ENCODE measurements around the gene AUTS2. TPM values are rescaled to one million over a fixed set of nuclear protein-coding genes. Genes with fewer than 3 reads are reported as not detected.

Gene AUTS2
- total and polyA plus RNA-seq, 9 of the 15 experiments (the other 6 are each of a cell fraction or from before 2014, with no cell fraction given), result 0.58 TPM; not detected in 8

GRCh38 chr7:69967689-69968450, 369.6 kb downstream of the AUTS2 start (continued):
- no peak for TF ChIP-seq RBM14 (IDR thresholded peaks at IDR 0.05; ENCODE audit: borderline replicate concordance, insufficient read depth, low read depth, low read length)
- TF ChIP-seq TAF7 (tag; IDR thresholded peaks at IDR 0.05), result no peak
- TF ChIP-seq RBM34 (IDR thresholded peaks at IDR 0.05; ENCODE audit: borderline replicate concordance, insufficient read depth, low read length), result no peak
- no peak for TF ChIP-seq CREM (IDR thresholded peaks at IDR 0.05; ENCODE audit: low read depth)

GRCh38 chr7:69968969-69969556, 370.8 kb downstream of the AUTS2 start:
- Histone ChIP-seq H3K79me2 (ENCODE audit: control insufficient read depth, insufficient read depth, low read length) (no peaks in the 10 kb centered on the region), H3K27ac (ENCODE audit: extremely low read depth, low read depth, low read length) (no peak overlapping the region), H3K9ac (ENCODE audit: insufficient read depth in 1 of 2, low read depth in 2 of 2, low read length in 2 of 2) (no peak overlapping the region), H4K20me1 (replicated peaks; ENCODE audit: control insufficient read depth, insufficient read depth, low read length) (no peaks in the 10 kb centered on the region), H3K4me2 (ENCODE audit: insufficient read depth, low read length) (no peak overlapping the region), H3K4me3 (no peak overlapping the region), H3K9me3 (replicated peaks; ENCODE audit: control insufficient read depth, insufficient read depth, low read depth, low read length) (no peaks in the 10 kb centered on the region), H3K4me1 (replicated peaks in 1 of 2; ENCODE audit: control insufficient read depth in 2 of 2, insufficient read depth in 2 of 2, low read length in 2 of 2) (no peaks in the 10 kb centered on the region), H3K9me1 (ENCODE audit: control insufficient read depth, insufficient read depth, low read length) (no peaks in the 10 kb centered on the region), H3K36me3 (ENCODE audit: control insufficient read depth, insufficient read depth, low read length) (no peaks in the 10 kb centered on the region), H2AFZ (ENCODE audit: low read depth, low read length) (no peak overlapping the region), H3K27me3 (ENCODE audit: control insufficient read depth in 2 of 2, insufficient read depth in 2 of 2, low read length in 2 of 2) (no peaks in the 10 kb centered on the region)
- intact Hi-C loops (cut with micrococcal nuclease) (no loop called here), in situ Hi-C loops (cut with MboI) (no loop called here)
- no TSS peak for BruUV-seq (replicated peaks)
- ATAC-seq, result no peak
- 0% methylated on average over 4 of the region's 4 CpGs for WGBS (ENCODE audit: insufficient coverage, low coverage, missing lambda C conversion rate)
- POLR2A ChIA-PET, result no interaction called here
- TF ChIP-seq SIX5 (IDR thresholded peaks at IDR 0.05; ENCODE audit: borderline replicate concordance in 1 of 2, insufficient read depth in 1 of 2, low read depth in 1 of 2, low read length in 2 of 2) (no peak), ZNF197 (CRISPR knock-in tag; IDR thresholded peaks at IDR 0.05; ENCODE audit: low read depth) (no peak), RBM15 (IDR thresholded peaks at IDR 0.05; ENCODE audit: insufficient read depth, low read length) (no peak)
- no peak for DNase-seq (ENCODE audit: extremely low read depth in 1 of 4, low spot score in 3 of 4)
- CTCF ChIA-PET (ENCODE audit: low intra/inter-chr PET ratio), result no interaction called here
- FAIRE-seq, result no peak
